MCF 10A (cell line): Measurements from ENCODE around the gene FREM1. TPM values are rescaled to one million over a fixed set of nuclear protein-coding genes. Genes with fewer than 3 reads are reported as not detected.

Source experiments
- BruUV-seq: library from RNA; stranded (reverse); fragments of 400-500 nt; replicated peaks from 2 replicates; lab custom pipeline; 2021; lab: Mats Ljungman, UMichigan
- CTCF ChIA-PET: fragments of 300-600 bp; sonication (Branson Sonifier 250); formaldehyde crosslinking; extraction: SDS; loops from one replicate; lab custom pipeline; 2021; ENCODE audit warnings: antibody characterized with exemption, inconsistent platforms; lab: Yijun Ruan, JAX
- POLR2A ChIA-PET: fragments of 300-600, 350-650 bp; sonication (Branson Sonifier 250); formaldehyde crosslinking; extraction: SDS; loops from one replicate; lab custom pipeline; 2020; ENCODE audit warnings: antibody characterized with exemption, inconsistent platforms; lab: Yijun Ruan, JAX
- DNase-seq: peaks from one replicate; pipeline ENCODE4 v3.0.0-alpha.2; 2018; ENCODE audit not compliant: unreplicated experiment
- H3K27ac Mint-ChIP-seq: one replicate; pipeline ENCODE4 v1.8.0; 2022; ENCODE audit warnings: mild to moderate bottlenecking, low read depth, mixed read lengths; ENCODE audit not compliant: unreplicated experiment
- H3K27me3 Mint-ChIP-seq: one replicate; pipeline ENCODE4 v1.8.0; 2022; ENCODE audit warnings: mixed read lengths; ENCODE audit not compliant: insufficient read depth, unreplicated experiment
- H3K36me3 Mint-ChIP-seq: one replicate; pipeline ENCODE4 v1.8.0; 2022; ENCODE audit warnings: mild to moderate bottlenecking, moderate library complexity, mixed read lengths; ENCODE audit not compliant: insufficient read depth, unreplicated experiment
- H3K4me1 Mint-ChIP-seq: one replicate; pipeline ENCODE4 v1.8.0; 2022; ENCODE audit warnings: mixed read lengths; ENCODE audit not compliant: insufficient read depth, unreplicated experiment
- H3K4me3 Mint-ChIP-seq: one replicate; pipeline ENCODE4 v1.8.0; 2022; ENCODE audit warnings: mild to moderate bottlenecking, moderate library complexity, mixed read lengths; ENCODE audit not compliant: unreplicated experiment
- H3K9me3 Mint-ChIP-seq: one replicate; pipeline ENCODE4 v1.8.0; 2022; ENCODE audit warnings: mixed read lengths; ENCODE audit not compliant: unreplicated experiment
- intact Hi-C: fragments of 100-400 bp; cut with micrococcal nuclease; formaldehyde crosslinking; loops from 2 replicates; pipeline ENCODE4 v1.14.1; 2022
- total RNA-seq: library from RNA; stranded (reverse); gene quantifications from 2 replicates; pipeline ENCODE4 v1.2.3, GENCODE V29; 2022
- TF ChIP-seq, protein P1 (sequence below): fragments of 200-600 bp; IDR thresholded peaks from one replicate; pipeline ENCODE4 v1.8.0; 2022; ENCODE audit warnings: antibody characterized with exemption, mild to moderate bottlenecking; ENCODE audit not compliant: unreplicated experiment

The FREM1 gene
- total RNA-seq, 1 experiment from 2014 or later: not detected

DNA sequence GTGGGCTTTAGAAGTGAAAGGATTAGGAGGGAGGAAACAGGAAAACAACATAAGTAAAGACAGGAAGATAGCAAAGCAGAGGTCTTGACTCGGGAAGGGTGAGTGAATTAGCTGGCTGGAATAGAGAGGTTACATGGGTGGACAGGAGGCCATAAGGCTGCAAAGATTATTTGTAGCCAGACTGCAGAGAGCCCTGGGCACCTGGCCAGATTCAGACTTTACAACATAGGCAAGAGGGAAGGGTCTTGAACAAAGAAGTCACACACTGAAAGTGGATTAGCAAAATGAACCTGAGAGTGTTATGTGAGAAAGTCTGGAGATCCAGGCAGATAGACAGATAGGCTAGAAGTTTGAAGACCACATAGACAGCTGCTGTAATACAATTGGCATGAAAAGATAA lies 158.0 kb downstream of the FREM1 start:
- BruUV-seq: no TSS peak
- H3K4me3 Mint-ChIP-seq: no peak overlapping the region
- no peaks in the 10 kb centered on the region for H3K9me3 Mint-ChIP-seq
- POLR2A ChIA-PET: no interaction called here
- no peaks in the 10 kb centered on the region for H3K36me3 Mint-ChIP-seq
- H3K27me3 Mint-ChIP-seq: peaks cover 71% of the 10 kb centered on the region
- no peaks in the 10 kb centered on the region for H3K4me1 Mint-ChIP-seq
- DNase-seq: no peak
- TF ChIP-seq, protein P1, sequence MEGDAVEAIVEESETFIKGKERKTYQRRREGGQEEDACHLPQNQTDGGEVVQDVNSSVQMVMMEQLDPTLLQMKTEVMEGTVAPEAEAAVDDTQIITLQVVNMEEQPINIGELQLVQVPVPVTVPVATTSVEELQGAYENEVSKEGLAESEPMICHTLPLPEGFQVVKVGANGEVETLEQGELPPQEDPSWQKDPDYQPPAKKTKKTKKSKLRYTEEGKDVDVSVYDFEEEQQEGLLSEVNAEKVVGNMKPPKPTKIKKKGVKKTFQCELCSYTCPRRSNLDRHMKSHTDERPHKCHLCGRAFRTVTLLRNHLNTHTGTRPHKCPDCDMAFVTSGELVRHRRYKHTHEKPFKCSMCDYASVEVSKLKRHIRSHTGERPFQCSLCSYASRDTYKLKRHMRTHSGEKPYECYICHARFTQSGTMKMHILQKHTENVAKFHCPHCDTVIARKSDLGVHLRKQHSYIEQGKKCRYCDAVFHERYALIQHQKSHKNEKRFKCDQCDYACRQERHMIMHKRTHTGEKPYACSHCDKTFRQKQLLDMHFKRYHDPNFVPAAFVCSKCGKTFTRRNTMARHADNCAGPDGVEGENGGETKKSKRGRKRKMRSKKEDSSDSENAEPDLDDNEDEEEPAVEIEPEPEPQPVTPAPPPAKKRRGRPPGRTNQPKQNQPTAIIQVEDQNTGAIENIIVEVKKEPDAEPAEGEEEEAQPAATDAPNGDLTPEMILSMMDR: no peak
- CTCF ChIA-PET: interaction anchor here (1.3 kb wide), 1 partner anchor 17 kb away, joined by 6 read pairs; no protein-coding TSS in a partner anchor
- H3K27ac Mint-ChIP-seq: no peak overlapping the region
- intact Hi-C loops: no loop called here

- intact Hi-C loops: no loop called here
- Mint-ChIP-seq H3K36me3 (no peaks in the 10 kb centered on the region), H3K4me3 (no peak overlapping the region), H3K27ac (no peak overlapping the region), H3K9me3 (no peaks in the 10 kb centered on the region), H3K4me1 (no peaks in the 10 kb centered on the region), H3K27me3 (peaks cover 71% of the 10 kb centered on the region)
- CTCF ChIA-PET: interaction anchor here (0.6 to 0.8 kb wide), 3 partner anchors 53 to 286 kb away, joined by 3 read pairs; no protein-coding TSS in a partner anchor
- POLR2A ChIA-PET: no interaction called here
- BruUV-seq: no TSS peak
- TF ChIP-seq, protein P1: no peak
- DNase-seq: no peak
Measured at GRCh38 chr9:14750821-14751220, 159.4 kb downstream of the FREM1 start.

DNA sequence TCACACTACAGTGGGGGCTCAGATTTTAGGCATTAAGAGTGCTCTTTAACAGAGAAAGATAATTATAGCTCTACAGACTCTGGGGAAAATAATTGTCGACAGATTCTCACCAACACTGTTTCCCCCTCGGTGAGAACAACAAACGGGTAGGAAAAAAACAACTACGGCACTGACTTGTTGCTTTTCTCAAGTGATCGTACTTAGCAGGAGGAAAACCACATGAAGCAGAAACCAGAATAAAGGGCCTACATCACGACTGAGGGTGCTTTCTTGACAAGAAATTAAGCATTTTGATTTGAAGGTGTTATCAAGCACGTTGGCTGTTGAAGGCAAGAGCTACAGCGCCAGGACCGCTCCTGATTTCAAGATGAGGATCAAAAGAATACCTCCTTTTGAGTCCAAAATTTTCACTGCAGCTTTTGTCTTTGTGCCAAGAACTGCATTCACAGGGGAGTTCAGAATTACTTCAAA lies 160.5 kb downstream of the FREM1 start:
- Mint-ChIP-seq H3K36me3 (no peaks in the 10 kb centered on the region), H3K27ac (no peak overlapping the region), H3K9me3 (no peaks in the 10 kb centered on the region), H3K4me1 (no peaks in the 10 kb centered on the region), H3K27me3 (peaks cover 66% of the 10 kb centered on the region), H3K4me3 (no peak overlapping the region)
- DNase-seq: no peak
- CTCF ChIA-PET: interaction anchor here (0.7 to 1.2 kb wide), 2 partner anchors 17 to 285 kb away, joined by 3 to 4 read pairs; no protein-coding TSS in a partner anchor
- TF ChIP-seq, protein P1: no peak
- no TSS peak for BruUV-seq
- POLR2A ChIA-PET: no interaction called here
- intact Hi-C loops: no loop called here

GRCh38 chr9:14748373-14748772 lies 161.9 kb downstream of the FREM1 start:
- H3K4me1 Mint-ChIP-seq: no peaks in the 10 kb centered on the region
- H3K9me3 Mint-ChIP-seq: no peaks in the 10 kb centered on the region
- H3K27ac Mint-ChIP-seq: no peak overlapping the region
- POLR2A ChIA-PET: interaction anchor here (0.5 kb wide), 1 partner anchor 38 kb away, joined by 5 read pairs; no protein-coding TSS in a partner anchor
- TF ChIP-seq, protein P1: no peak
- CTCF ChIA-PET: interaction anchor here (1.5 kb wide), 1 partner anchor 20 kb away, joined by 5 read pairs; no protein-coding TSS in a partner anchor
- no peak overlapping the region for H3K4me3 Mint-ChIP-seq
- no peak for DNase-seq
- intact Hi-C loops: no loop called here
- H3K27me3 Mint-ChIP-seq: peaks cover 52% of the 10 kb centered on the region
- no peaks in the 10 kb centered on the region for H3K36me3 Mint-ChIP-seq
- BruUV-seq: no TSS peak
